Measurements from ENCODE around the gene MFSD2A. TPM values are rescaled to one million over a fixed set of nuclear protein-coding genes. Genes with fewer than 3 reads are reported as not detected.
A peak's percentile ranks its signal among the peaks of the same experiment; 100 is the strongest.
"Not testable (repeated sequence)": the region's sequence is repeated elsewhere in the genome, so short reads cannot be mapped to it uniquely, and the experiment has no call there.

MFSD2A gene
- total RNA-seq, 1 donor from 2014 or later, result 0.22 TPM

DNA sequence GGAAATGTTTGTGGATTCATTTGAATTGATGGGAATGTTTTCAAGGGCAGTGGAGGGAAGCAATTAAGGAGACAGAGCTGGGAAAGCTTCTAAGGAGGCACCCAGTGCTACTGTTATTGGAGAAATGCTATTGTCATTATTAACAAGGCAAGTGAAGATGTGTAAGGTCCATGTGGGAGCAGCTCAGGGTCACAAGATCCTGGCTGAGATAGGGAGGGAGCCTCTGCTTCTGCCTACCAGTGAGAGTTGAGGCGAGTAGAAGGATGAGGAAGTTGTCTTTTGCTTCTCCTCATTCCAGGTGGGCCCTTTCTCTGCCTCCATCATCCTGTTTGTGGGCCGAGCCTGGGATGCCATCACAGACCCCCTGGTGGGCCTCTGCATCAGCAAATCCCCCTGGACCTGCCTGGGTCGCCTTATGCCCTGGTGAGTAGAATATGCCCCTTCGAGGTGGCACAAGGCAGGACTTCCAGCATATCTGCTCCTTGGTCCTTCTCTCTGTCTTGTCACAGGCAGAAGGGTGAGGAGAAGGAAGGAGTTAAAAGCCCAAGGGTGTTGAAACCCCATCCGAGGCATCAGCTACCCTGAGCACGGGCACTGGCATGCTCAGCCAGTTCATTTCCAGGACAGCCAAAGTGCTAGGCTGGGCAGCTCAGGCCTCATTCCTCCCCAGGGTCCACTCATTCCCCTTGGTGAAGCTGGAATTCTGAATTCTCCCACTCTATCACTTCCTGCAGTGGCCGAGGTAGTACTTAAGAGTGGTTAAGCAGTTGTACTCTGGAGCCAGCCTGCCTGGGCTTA lies 3.7 kb downstream of the MFSD2A start:
- TF ChIP-seq, protein P1, sequence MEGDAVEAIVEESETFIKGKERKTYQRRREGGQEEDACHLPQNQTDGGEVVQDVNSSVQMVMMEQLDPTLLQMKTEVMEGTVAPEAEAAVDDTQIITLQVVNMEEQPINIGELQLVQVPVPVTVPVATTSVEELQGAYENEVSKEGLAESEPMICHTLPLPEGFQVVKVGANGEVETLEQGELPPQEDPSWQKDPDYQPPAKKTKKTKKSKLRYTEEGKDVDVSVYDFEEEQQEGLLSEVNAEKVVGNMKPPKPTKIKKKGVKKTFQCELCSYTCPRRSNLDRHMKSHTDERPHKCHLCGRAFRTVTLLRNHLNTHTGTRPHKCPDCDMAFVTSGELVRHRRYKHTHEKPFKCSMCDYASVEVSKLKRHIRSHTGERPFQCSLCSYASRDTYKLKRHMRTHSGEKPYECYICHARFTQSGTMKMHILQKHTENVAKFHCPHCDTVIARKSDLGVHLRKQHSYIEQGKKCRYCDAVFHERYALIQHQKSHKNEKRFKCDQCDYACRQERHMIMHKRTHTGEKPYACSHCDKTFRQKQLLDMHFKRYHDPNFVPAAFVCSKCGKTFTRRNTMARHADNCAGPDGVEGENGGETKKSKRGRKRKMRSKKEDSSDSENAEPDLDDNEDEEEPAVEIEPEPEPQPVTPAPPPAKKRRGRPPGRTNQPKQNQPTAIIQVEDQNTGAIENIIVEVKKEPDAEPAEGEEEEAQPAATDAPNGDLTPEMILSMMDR (IDR thresholded peaks at IDR 0.05; ENCODE audit: borderline replicate concordance), result no peak

DNA sequence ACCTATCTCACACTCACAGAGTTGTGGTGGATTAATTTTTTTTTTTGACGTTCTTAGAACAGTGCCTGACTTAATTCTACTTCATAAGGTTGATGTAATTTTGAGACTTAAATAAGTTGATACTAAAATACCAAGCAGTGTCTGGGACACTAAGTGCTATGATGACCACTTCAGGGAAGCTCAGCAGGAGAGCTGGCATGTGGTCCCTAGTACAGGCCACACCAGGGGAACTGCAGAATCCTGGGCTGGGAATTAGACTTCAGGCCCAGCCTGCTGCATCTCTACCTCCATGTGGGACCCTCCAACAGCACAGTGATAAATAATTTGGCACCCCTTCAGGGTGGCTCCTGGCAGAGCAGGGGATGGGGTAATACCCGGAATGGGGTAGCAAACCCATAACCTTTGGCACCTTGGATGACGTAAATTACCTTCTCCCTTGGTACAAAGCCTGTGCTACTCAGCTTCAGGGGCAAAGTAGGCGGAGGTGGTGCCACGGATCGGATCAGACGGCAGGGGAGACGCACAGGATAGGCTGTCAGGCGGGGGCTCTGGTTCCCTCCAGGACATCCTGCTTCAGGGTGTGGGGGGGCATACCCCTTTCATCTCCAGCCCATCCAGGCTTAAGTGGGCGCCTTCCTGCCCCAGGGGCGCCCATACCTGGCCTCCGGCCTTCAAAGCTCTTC lies 4.8 kb downstream of the MFSD2A start:
- no peak for DNase-seq
- no peaks in the 10 kb centered on the region for H3K36me3 ChIP-seq
- no peaks in the 10 kb centered on the region for H3K9me3 ChIP-seq (replicated peaks)
- peaks cover 50% of the 10 kb centered on the region for H3K27me3 ChIP-seq (ENCODE audit: low read depth)
- TF ChIP-seq, protein P1 (IDR thresholded peaks at IDR 0.05; ENCODE audit: borderline replicate concordance), result no peak
- no peak overlapping the region for H3K4me3 ChIP-seq
- intact Hi-C loops (cut with micrococcal nuclease), result no loop called here
- H3K4me1 ChIP-seq, result peaks cover 20% of the 10 kb centered on the region
- no peak overlapping the region for H3K27ac ChIP-seq (replicated peaks)

More for the DNA sequence above, 3.7 kb downstream of the MFSD2A start:
- H3K27ac ChIP-seq (replicated peaks), result no peak overlapping the region
- peaks cover 29% of the 10 kb centered on the region for H3K4me1 ChIP-seq
- no peaks in the 10 kb centered on the region for H3K36me3 ChIP-seq
- no peak overlapping the region for H3K4me3 ChIP-seq
- intact Hi-C loops (cut with micrococcal nuclease), result no loop called here
- peaks cover 50% of the 10 kb centered on the region for H3K27me3 ChIP-seq (ENCODE audit: low read depth)
- no peaks in the 10 kb centered on the region for H3K9me3 ChIP-seq (replicated peaks)
- DNase-seq, result no peak

DNA sequence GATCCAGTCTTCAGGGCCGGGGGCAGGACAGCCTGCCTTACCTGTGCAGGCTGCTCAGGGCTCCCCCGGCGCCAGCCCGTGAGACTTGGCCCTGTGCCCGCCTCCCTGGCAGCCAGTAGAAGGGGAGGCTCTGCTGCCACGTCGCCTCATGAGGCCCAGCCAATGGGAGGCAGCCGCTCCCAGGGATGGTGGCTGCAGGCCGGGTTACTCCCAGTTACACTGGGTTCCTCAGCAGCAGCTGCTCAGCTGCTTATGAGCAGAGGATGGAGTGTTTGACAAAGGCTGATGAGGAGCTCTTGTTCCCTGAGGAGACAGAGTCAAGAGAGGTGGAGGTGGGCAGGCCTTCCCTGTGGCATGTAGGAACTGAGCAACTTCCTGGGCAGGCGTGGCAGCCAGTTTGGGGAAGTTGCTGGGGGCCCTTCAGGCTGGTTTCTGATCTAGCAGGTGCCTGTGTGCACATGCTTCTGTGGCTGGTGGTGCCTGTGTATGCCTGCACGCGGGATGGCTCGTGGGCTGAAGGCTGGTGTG lies 5.5 kb downstream of the MFSD2A start:
- intact Hi-C loops (cut with micrococcal nuclease), result no loop called here
- Histone ChIP-seq H3K9me3 (replicated peaks) (no peaks in the 10 kb centered on the region), H3K27ac (replicated peaks) (no peak overlapping the region), H3K4me3 (no peak overlapping the region), H3K4me1 (peaks cover 13% of the 10 kb centered on the region), H3K36me3 (no peaks in the 10 kb centered on the region), H3K27me3 (ENCODE audit: low read depth) (peaks cover 46% of the 10 kb centered on the region)
- DNase-seq, result peak; percentile 27
- TF ChIP-seq, protein P1 (IDR thresholded peaks at IDR 0.05; ENCODE audit: borderline replicate concordance), result no peak

DNA sequence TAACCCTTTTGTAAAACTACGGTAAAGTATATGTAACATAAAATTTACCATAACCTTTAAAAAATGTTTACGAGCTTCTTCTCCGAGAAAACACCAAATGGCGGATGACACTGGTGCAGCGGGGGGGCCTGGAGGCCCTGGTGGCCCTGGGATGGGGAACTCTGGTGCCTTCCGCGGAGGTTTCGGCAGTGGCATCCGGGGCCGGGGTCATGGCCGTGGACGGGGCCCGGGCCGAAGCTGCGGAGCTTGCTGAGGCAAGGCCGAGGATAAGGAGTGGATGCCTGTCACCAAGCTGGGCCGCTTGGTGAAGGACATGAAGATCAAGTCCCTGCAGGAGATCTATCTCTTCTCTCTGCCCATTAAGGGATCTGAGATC lies 7.5 kb downstream of the MFSD2A start:
- no peak for DNase-seq
- TF ChIP-seq, protein P1 (IDR thresholded peaks at IDR 0.05; ENCODE audit: borderline replicate concordance), result no peak
- Histone ChIP-seq H3K36me3 (no peaks in the 10 kb centered on the region), H3K4me1 (no peaks in the 10 kb centered on the region), H3K4me3 (no peak overlapping the region), H3K27me3 (ENCODE audit: low read depth) (peaks cover 28% of the 10 kb centered on the region), H3K9me3 (replicated peaks) (no peaks in the 10 kb centered on the region), H3K27ac (replicated peaks) (no peak overlapping the region)
- intact Hi-C loops (cut with micrococcal nuclease), result no loop called here

DNA sequence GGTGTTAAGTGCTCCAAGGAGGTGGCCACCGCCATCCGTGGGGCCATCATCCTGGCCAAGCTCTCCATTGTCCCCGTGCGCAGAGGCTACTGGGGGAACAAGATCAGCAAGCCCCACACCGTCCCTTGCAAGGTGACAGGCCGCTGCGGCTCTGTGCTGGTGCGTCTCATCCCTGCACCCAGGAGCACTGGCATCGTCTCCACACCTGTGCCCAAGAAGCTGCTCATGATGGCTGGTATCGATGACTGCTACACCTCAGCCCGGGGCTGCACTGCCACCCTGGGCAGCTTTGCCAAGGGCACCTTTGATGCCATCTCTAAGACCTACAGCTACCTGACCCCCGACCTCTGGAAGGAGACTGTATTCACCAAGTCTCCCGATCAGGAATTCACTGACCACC lies 8.0 kb downstream of the MFSD2A start:
- intact Hi-C loops (cut with micrococcal nuclease); H3K4me3 ChIP-seq; H3K36me3 ChIP-seq; DNase-seq; H3K9me3 ChIP-seq (replicated peaks); H3K27ac ChIP-seq (replicated peaks); H3K4me1 ChIP-seq: not testable (repeated sequence)
- peaks cover 23% of the 10 kb centered on the region for H3K27me3 ChIP-seq (ENCODE audit: low read depth)

DNA sequence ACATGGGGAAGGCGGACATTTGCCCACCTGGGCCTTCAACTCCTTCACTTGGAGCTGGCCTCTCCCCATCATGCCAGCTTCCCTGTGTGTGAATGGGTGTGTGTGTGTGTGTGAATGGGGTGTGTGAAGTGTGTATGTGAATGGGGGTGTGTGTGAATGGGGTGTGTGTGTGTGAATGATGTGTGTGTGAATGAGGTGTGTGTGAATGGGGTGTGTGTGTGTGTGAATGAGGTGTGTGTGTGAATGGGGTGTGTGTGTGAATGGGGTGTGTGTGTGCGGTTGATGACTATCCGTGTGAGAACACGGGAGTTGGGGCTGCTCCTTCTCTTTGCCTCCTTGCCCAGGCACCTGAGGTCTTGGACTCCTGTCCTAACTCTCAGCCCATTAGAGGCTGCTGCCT lies 9.6 kb downstream of the MFSD2A start:
- Histone ChIP-seq H3K4me1 (no peaks in the 10 kb centered on the region), H3K27me3 (ENCODE audit: low read depth) (peaks cover 14% of the 10 kb centered on the region), H3K4me3 (no peak overlapping the region), H3K36me3 (no peaks in the 10 kb centered on the region), H3K27ac (replicated peaks) (no peak overlapping the region), H3K9me3 (replicated peaks) (no peaks in the 10 kb centered on the region)
- TF ChIP-seq, protein P1 (IDR thresholded peaks at IDR 0.05; ENCODE audit: borderline replicate concordance), result no peak
- no peak for DNase-seq
- intact Hi-C loops (cut with micrococcal nuclease), result no loop called here
